GM23338 (cell line): Measurements from ENCODE around the gene CROCC2. TPM values are rescaled to one million over a fixed set of nuclear protein-coding genes. Genes with fewer than 3 reads are reported as not detected.
A peak's percentile ranks its signal among the peaks of the same experiment; 100 is the strongest.

Experiments
- ATAC-seq: fragments of 200-7000 bp; cut with Tn5 transposase; 3 replicates; pipeline ENCODE4 v1.9.1; 2020
- DNase-seq: peaks from one replicate; pipeline ENCODE4 v3.0.0-alpha.2; 2015; ENCODE audit warnings: low spot score
- H2AFZ ChIP-seq: fragments of 200-600 bp; sonication (generic); 2 replicates; pipeline ENCODE4 v1.8.0; 2016; ENCODE audit warnings: antibody characterized with exemption, mild to moderate bottlenecking, moderate library complexity
- H3F3A ChIP-seq: fragments of 200-600 bp; sonication (generic); replicated peaks from 2 replicates; pipeline ENCODE4 v1.8.0; 2017; ENCODE audit warnings: antibody characterized with exemption, mixed run types, low read depth
- H3K27ac ChIP-seq: fragments of 200-600 bp; sonication (generic); 2 replicates; pipeline ENCODE4 v1.6.1; 2016; ENCODE audit warnings: low read depth
- H3K27me3 ChIP-seq: fragments of 200-600 bp; sonication (generic); 2 replicates; pipeline ENCODE4 v1.8.0; 2016; ENCODE audit warnings: mild to moderate bottlenecking, mixed run types, moderate library complexity; ENCODE audit not compliant: insufficient read depth
- H3K36me3 ChIP-seq: fragments of 200-600 bp; sonication (generic); 2 replicates; pipeline ENCODE4 v1.8.0; 2016; ENCODE audit warnings: mild to moderate bottlenecking; ENCODE audit not compliant: insufficient read depth
- H3K4me1 ChIP-seq: fragments of 200-600 bp; sonication (generic); 2 replicates; pipeline ENCODE4 v1.8.0; 2016; ENCODE audit warnings: mild to moderate bottlenecking, moderate library complexity; ENCODE audit not compliant: insufficient read depth
- H3K4me2 ChIP-seq: fragments of 200-600 bp; sonication (generic); 2 replicates; pipeline ENCODE4 v1.7.1; 2017; ENCODE audit warnings: mixed run types
- H3K4me3 ChIP-seq: fragments of 200-600 bp; sonication (generic); 2 replicates; pipeline ENCODE4 v1.6.1; 2016; ENCODE audit warnings: mixed run types
- H3K79me2 ChIP-seq: fragments of 200-600 bp; sonication (generic); replicated peaks from 2 replicates; pipeline ENCODE4 v1.8.0; 2017; ENCODE audit warnings: mild to moderate bottlenecking; ENCODE audit not compliant: insufficient read depth
- H3K9me2 ChIP-seq: fragments of 200-600 bp; sonication (generic); 2 replicates; pipeline ENCODE4 v1.8.0; 2017; ENCODE audit not compliant: insufficient read depth
- H4K20me1 ChIP-seq: fragments of 200-600 bp; sonication (generic); replicated peaks from 2 replicates; pipeline ENCODE4 v1.8.0; 2017; ENCODE audit warnings: mild to moderate bottlenecking; ENCODE audit not compliant: insufficient read depth
- H3K27ac Mint-ChIP-seq: 2 replicates; pipeline ENCODE4 v1.8.0; 2020; ENCODE audit warnings: inconsistent platforms, mild to moderate bottlenecking, moderate library complexity, mixed read lengths
- H3K27me3 Mint-ChIP-seq: 3 replicates; pipeline ENCODE4 v1.8.0; 2022; ENCODE audit warnings: low read depth, mild to moderate bottlenecking, moderate library complexity, mixed read lengths, inconsistent platforms; ENCODE audit not compliant: insufficient read depth, poor library complexity
- H3K36me3 Mint-ChIP-seq: 3 replicates; pipeline ENCODE4 v1.8.0; 2021; ENCODE audit warnings: low read depth, mild to moderate bottlenecking, inconsistent platforms, moderate library complexity, mixed read lengths
- H3K4me1 Mint-ChIP-seq: 3 replicates; pipeline ENCODE4 v1.8.0; 2020; ENCODE audit warnings: mild to moderate bottlenecking, inconsistent platforms, mixed read lengths
- H3K4me3 Mint-ChIP-seq: 3 replicates; pipeline ENCODE4 v1.8.0; 2021; ENCODE audit warnings: moderate library complexity, mild to moderate bottlenecking, inconsistent platforms, mixed read lengths
- H3K9me3 Mint-ChIP-seq: 3 replicates; pipeline ENCODE4 v1.8.0; 2020; ENCODE audit warnings: moderate library complexity, mild to moderate bottlenecking, inconsistent platforms, mixed read lengths
- CREB1 ChIP-seq: fragments of 250-450 bp; sonication (Bioruptor Pico); IDR thresholded peaks from 2 replicates; pipeline ENCODE4 v1.5.0; 2020; ENCODE audit warnings: low read depth, mild to moderate bottlenecking, moderate library complexity
- ETS1 ChIP-seq: IDR thresholded peaks from 2 replicates; pipeline ENCODE4 v1.6.1; 2016; ENCODE audit warnings: antibody characterized with exemption
- EZH2 ChIP-seq: fragments of 200-600 bp; sonication (generic); IDR thresholded peaks from one replicate; pipeline ENCODE4 v1.8.0; 2017; ENCODE audit warnings: antibody characterized with exemption, mild to moderate bottlenecking, low read depth; ENCODE audit not compliant: unreplicated experiment
- EZH2phosphoT487 ChIP-seq: fragments of 200-600 bp; sonication (generic); IDR thresholded peaks from one replicate; pipeline ENCODE4 v1.8.1; 2018; ENCODE audit warnings: antibody characterized with exemption; ENCODE audit not compliant: unreplicated experiment
- JUNB ChIP-seq: IDR thresholded peaks from one replicate; pipeline ENCODE4 v1.6.1; 2016; ENCODE audit warnings: antibody characterized with exemption; ENCODE audit not compliant: unreplicated experiment
- NANOG ChIP-seq: IDR thresholded peaks from 2 replicates; pipeline ENCODE4 v1.6.1; 2016; ENCODE audit warnings: antibody characterized with exemption, borderline replicate concordance
- POLR2AphosphoS5 ChIP-seq: IDR thresholded peaks from 2 replicates; pipeline ENCODE4 v1.6.1; 2016; ENCODE audit warnings: antibody characterized with exemption, low read depth
- REST ChIP-seq: IDR thresholded peaks from one replicate; pipeline ENCODE4 v1.6.1; 2018; ENCODE audit warnings: antibody characterized with exemption; ENCODE audit not compliant: unreplicated experiment
- STAT1 ChIP-seq: IDR thresholded peaks from one replicate; pipeline ENCODE4 v1.6.1; 2016; ENCODE audit warnings: antibody characterized with exemption; ENCODE audit not compliant: unreplicated experiment
- ZNF114 ChIP-seq: fragments of 250-450 bp; sonication (Bioruptor Pico); IDR thresholded peaks from 2 replicates; pipeline ENCODE4 v1.5.0; 2020; ENCODE audit warnings: mild to moderate bottlenecking, moderate library complexity
- ZNF331 ChIP-seq: fragments of 250-450 bp; sonication (Bioruptor Pico); IDR thresholded peaks from 2 replicates; pipeline ENCODE4 v1.5.0; 2020; ENCODE audit warnings: low read depth, mild to moderate bottlenecking, moderate library complexity
- polyA plus RNA-seq: library from polyadenylated mRNA; unstranded; fragments of >200 nt; fragmentation: Nextera tagmentation; extraction: Ambion mirVana; gene quantifications from 2 replicates; pipeline ENCODE4 v1.2.1, GENCODE V29; 2016
- total RNA-seq: library from RNA; depleted of rRNA; stranded (reverse); fragments of >200 nt; shearing (Covaris generic); gene quantifications from 2 replicates; pipeline ENCODE4 v1.2.3, GENCODE V29; 2014
- TF ChIP-seq, protein P1 (sequence below), 2 experiments: fragments of 200-600 bp in 1 of 2; sonication (generic) in 1 of 2; conservative IDR thresholded peaks; 2 replicates each; pipeline versions ENCODE4 v1.5.1 to v1.6.1; 2016 to 2017; ENCODE audit warnings: antibody characterized with exemption in 2 of 2, low read depth in 2 of 2, mild to moderate bottlenecking in 2 of 2, moderate library complexity in 1 of 2
- TF ChIP-seq, protein P2 (sequence below): fragments of 250-450 bp; sonication (Bioruptor Pico); IDR thresholded peaks from 2 replicates; pipeline ENCODE4 v1.5.0; 2020; ENCODE audit warnings: mild to moderate bottlenecking, moderate library complexity

The CROCC2 gene
- total and polyA plus RNA-seq, 2 experiments from 2014 or later = not detected

- Mint-ChIP-seq H3K9me3 (no peaks in the 10 kb centered on the region), H3K27me3 (peaks cover 2% of the 10 kb centered on the region), H3K4me1 (0 out of 3 replicates have a peak, but pooled peaks cover 2% of the 10 kb centered on the region), H3K36me3 (no peaks in the 10 kb centered on the region), H3K27ac (no peak overlapping the region), H3K4me3 (peak overlapping the region; percentile 60; the same call in 2 of the 3 replicates)
- H4K20me1 ChIP-seq = no peaks in the 10 kb centered on the region
- H3F3A ChIP-seq = 0 out of 2 replicates have a peak, but pooled peaks cover 3% of the 10 kb centered on the region
- peak overlapping the region; percentile 57 for H3K4me3 ChIP-seq
- peak overlapping the region; percentile 82 for H3K4me2 ChIP-seq
- peaks cover 6% of the 10 kb centered on the region; the same call in 1 of the 2 replicates for H3K27me3 ChIP-seq
- H2AFZ ChIP-seq = peak overlapping the region; percentile 76
- TF ChIP-seq ZNF331 (CRISPR knock-in tag) (no peak), NANOG (no peak), POLR2AphosphoS5 (no peak), ETS1 (no peak), STAT1 (no peak), REST (no peak), CREB1 (CRISPR knock-in tag) (no peak), JUNB (no peak), ZNF114 (no peak), EZH2phosphoT487 (no peak), EZH2 (no peak)
- TF ChIP-seq, protein P1, sequence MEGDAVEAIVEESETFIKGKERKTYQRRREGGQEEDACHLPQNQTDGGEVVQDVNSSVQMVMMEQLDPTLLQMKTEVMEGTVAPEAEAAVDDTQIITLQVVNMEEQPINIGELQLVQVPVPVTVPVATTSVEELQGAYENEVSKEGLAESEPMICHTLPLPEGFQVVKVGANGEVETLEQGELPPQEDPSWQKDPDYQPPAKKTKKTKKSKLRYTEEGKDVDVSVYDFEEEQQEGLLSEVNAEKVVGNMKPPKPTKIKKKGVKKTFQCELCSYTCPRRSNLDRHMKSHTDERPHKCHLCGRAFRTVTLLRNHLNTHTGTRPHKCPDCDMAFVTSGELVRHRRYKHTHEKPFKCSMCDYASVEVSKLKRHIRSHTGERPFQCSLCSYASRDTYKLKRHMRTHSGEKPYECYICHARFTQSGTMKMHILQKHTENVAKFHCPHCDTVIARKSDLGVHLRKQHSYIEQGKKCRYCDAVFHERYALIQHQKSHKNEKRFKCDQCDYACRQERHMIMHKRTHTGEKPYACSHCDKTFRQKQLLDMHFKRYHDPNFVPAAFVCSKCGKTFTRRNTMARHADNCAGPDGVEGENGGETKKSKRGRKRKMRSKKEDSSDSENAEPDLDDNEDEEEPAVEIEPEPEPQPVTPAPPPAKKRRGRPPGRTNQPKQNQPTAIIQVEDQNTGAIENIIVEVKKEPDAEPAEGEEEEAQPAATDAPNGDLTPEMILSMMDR (conservative IDR thresholded peaks at IDR 0.05; ENCODE audit: low read depth in 2 of 2) = no peak
- TF ChIP-seq, protein P2, sequence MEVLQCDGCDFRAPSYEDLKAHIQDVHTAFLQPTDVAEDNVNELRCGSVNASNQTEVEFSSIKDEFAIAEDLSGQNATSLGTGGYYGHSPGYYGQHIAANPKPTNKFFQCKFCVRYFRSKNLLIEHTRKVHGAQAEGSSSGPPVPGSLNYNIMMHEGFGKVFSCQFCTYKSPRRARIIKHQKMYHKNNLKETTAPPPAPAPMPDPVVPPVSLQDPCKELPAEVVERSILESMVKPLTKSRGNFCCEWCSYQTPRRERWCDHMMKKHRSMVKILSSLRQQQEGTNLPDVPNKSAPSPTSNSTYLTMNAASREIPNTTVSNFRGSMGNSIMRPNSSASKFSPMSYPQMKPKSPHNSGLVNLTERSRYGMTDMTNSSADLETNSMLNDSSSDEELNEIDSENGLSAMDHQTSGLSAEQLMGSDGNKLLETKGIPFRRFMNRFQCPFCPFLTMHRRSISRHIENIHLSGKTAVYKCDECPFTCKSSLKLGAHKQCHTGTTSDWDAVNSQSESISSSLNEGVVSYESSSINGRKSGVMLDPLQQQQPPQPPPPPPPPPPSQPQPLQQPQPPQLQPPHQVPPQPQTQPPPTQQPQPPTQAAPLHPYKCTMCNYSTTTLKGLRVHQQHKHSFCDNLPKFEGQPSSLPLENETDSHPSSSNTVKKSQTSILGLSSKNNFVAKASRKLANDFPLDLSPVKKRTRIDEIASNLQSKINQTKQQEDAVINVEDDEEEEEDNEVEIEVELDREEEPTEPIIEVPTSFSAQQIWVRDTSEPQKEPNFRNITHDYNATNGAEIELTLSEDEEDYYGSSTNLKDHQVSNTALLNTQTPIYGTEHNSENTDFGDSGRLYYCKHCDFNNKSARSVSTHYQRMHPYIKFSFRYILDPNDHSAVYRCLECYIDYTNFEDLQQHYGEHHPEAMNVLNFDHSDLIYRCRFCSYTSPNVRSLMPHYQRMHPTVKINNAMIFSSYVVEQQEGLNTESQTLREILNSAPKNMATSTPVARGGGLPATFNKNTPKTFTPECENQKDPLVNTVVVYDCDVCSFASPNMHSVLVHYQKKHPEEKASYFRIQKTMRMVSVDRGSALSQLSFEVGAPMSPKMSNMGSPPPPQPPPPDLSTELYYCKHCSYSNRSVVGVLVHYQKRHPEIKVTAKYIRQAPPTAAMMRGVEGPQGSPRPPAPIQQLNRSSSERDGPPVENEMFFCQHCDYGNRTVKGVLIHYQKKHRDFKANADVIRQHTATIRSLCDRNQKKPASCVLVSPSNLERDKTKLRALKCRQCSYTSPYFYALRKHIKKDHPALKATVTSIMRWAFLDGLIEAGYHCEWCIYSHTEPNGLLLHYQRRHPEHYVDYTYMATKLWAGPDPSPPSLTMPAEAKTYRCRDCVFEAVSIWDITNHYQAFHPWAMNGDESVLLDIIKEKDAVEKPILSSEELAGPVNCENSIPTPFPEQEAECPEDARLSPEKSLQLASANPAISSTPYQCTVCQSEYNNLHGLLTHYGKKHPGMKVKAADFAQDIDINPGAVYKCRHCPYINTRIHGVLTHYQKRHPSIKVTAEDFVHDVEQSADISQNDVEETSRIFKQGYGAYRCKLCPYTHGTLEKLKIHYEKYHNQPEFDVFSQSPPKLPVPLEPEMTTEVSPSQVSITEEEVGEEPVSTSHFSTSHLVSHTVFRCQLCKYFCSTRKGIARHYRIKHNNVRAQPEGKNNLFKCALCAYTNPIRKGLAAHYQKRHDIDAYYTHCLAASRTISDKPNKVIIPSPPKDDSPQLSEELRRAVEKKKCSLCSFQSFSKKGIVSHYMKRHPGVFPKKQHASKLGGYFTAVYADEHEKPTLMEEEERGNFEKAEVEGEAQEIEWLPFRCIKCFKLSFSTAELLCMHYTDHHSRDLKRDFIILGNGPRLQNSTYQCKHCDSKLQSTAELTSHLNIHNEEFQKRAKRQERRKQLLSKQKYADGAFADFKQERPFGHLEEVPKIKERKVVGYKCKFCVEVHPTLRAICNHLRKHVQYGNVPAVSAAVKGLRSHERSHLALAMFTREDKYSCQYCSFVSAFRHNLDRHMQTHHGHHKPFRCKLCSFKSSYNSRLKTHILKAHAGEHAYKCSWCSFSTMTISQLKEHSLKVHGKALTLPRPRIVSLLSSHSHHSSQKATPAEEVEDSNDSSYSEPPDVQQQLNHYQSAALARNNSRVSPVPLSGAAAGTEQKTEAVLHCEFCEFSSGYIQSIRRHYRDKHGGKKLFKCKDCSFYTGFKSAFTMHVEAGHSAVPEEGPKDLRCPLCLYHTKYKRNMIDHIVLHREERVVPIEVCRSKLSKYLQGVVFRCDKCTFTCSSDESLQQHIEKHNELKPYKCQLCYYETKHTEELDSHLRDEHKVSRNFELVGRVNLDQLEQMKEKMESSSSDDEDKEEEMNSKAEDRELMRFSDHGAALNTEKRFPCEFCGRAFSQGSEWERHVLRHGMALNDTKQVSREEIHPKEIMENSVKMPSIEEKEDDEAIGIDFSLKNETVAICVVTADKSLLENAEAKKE (CRISPR knock-in tag) = no peak
- no peaks in the 10 kb centered on the region; the same call in 1 of the 2 replicates for H3K4me1 ChIP-seq
- H3K79me2 ChIP-seq = no peaks in the 10 kb centered on the region
- H3K9me2 ChIP-seq = no peaks in the 10 kb centered on the region
- ATAC-seq = peak; percentile 56
- DNase-seq = peak; percentile 74
- no peaks in the 10 kb centered on the region for H3K36me3 ChIP-seq
- H3K27ac ChIP-seq = no peak overlapping the region
These were observed 10.5 kb downstream of the CROCC2 start for GRCh38 chr2:240916571-240917008.
